GM12872 (cell line): ENCODE measurements around the gene PDE4A.

Experiments
- CTCF ChIP-seq: IDR thresholded peaks from 3 replicates; pipeline ENCODE4 v1.5.1; 2011; ENCODE audit warnings: low read depth, mild to moderate bottlenecking, low read length, moderate library complexity; ENCODE audit not compliant: insufficient read depth

PDE4A gene

GRCh38 chr19:10468133-10468532 is 47.8 kb downstream of the PDE4A start:
- TF ChIP-seq CTCF = no peak

- peak; percentile 46; the same call in 2 of the 3 replicates for TF ChIP-seq CTCF
These were observed 51.6 kb downstream of the PDE4A start for GRCh38 chr19:10471909-10472308.

GRCh38 chr19:10473192-10473591 is 52.9 kb downstream of the PDE4A start:
- no peak for TF ChIP-seq CTCF

DNA sequence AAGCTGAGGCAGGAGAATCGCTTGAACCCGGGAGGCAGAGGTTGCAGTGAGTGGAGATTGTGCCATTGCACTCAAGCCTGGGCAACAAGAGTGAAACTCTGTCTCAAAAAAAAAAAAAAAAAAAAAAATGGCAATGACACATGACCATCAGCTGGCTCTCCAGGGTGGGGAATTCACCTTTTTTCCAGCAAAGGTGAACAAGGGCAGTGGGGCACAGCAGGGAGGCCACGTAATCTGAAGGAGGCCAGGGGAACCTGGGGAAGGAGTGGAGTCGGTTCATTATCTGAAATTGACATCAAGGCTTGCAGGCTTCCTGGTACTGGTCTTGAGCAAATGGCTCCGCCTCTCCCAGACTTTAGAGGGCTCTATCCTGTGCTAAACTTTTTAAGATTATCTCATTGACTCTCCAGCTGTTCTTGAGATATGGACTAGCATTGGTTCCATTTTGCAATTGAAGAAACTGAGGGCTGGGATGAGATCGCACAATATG is 54.7 kb downstream of the PDE4A start:
- no peak for TF ChIP-seq CTCF

GRCh38 chr19:10478476-10478875 is 58.1 kb downstream of the PDE4A start:
- no peak for TF ChIP-seq CTCF

DNA sequence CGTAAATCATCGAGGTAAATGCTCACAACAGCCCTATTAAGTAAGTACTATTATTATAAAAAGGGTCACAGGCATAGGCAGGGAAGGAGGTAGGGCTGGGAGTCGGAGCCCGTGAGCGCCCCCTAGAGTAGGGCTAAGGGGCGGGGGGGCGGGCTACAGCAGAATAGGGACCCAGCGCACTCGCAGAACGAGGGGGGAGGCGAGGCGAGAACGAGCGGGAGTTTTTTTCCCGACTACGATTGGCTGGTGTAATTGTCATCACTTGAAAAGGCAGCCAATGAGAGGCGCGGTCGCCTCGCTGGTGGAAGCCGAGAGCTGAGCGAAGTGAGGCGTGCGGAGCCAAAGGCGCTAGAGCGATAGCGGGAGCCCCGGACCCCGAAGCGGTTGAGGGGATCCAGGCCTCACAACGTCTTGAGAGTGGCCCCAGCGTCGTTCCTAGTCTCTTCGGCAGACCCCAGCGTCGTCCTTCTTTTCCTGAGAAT is 58.6 kb downstream of the PDE4A start:
- TF ChIP-seq CTCF = peak; percentile 26; the same call in 2 of the 3 replicates

GRCh38 chr19:10486551-10486950 is 66.2 kb downstream of the PDE4A start:
- TF ChIP-seq CTCF = no peak

DNA sequence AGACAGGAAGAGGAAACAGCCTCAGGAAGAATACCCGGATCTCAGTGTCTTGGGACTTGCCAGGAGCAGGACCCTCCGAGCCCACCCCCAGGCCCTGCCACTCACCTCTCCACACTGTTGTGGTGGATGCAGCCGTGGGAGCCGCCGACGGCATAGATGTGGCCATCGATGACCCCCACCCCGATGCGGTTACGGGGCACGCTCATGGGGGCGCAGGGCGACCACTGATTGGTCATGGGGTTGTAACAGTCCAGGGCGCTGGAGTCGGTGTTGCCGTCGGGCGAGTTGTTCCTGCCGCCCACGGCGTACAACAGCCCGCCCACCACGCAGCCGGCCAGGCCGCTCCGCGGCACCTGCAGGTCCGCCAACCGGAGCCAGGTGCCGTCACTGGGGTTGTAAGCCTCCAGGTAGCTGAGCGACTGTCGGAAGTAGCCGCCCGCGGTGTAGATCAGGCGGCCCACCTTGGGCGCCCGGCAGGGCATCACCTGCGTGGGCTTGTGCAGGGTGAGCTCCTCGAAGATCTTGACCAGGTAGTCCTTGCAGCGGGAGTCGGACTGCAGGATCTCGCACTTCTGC is 71.2 kb downstream of the PDE4A start:
- TF ChIP-seq CTCF = no peak
